Jurkat, Clone E6-1 (cell line): ENCODE measurements around the gene MAP6.

Experiments
- DNase-seq: peaks from one replicate; pipeline ENCODE4 v3.0.0-alpha.2; 2011; ENCODE audit warnings: low read depth, low spot score
- H3K4me3 ChIP-seq: 2 replicates; pipeline ENCODE4 v1.5.1; 2011; ENCODE audit warnings: mild to moderate bottlenecking, low read length, control low read depth, moderate library complexity

Gene MAP6

DNA sequence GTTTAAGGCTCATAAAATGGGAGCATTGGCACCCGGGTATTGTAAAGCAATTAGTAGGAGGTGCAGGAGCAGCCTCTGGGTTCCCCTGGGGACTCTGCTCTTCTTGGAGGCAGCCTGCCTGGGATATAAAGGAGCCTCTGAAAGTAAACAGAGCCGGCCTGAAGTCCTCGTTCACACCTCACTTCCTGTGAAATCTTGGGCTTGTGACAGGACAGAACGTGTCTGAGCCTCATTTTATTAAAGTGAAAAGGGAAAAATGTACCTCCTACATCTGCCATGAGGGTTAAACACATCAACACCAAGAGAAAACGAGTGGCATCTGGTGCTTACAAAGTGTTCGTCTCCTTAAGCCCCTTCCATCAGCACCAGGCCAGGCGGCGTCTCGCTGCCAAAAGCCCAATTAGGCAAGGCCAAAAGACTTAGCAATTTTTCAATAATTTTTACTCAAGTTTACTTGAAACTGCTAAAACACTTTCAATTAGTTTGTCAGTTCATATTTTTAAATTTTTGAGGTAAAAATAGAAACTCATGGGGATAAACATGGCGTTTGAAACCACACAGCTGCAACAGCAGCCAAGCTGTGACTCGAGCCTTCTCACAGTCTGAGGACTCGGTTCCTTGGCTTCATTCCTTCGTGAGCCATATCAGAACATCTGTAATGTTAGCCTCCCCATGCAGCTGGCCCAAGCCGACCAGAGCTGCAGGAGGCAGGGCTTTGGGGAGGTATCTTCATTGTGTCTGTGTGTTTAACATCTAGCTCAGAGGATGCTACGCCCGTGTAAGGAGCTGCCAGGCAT lies 33.6 kb downstream of the MAP6 start:
- DNase-seq: no peak
- H3K4me3 ChIP-seq: no peak overlapping the region

DNA sequence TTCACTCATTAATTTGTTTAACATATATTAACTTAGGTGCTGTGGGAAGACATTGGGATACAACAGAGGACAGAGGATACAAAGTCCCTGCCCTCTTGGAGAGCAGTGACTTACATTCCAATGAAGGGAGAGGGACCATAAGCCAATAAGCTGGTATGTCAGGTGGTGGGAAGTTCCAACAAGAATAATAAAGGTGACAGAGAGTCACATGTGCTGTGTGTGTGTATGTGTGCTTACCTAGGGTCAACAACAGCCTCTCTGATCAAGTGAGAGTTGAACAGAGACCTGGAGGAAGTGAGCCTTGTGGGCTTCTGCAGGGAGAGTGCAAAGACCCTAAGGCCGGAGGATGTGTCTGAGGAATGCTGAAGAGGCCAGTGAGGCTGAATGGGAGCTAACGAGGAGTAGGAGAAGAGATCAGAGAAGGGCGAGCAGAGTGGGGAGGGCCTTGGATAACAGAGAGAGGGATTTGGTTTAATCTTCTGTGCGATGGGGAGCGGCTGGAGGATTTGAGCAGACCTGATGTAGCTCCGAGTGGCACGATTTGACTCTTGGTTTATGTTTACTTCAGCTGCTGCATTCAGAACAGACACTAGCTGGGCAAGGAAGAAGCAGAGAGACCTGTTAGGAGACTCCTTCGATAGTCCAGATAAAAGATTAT lies 35.3 kb downstream of the MAP6 start:
- no peak overlapping the region for H3K4me3 ChIP-seq
- DNase-seq: no peak

DNA sequence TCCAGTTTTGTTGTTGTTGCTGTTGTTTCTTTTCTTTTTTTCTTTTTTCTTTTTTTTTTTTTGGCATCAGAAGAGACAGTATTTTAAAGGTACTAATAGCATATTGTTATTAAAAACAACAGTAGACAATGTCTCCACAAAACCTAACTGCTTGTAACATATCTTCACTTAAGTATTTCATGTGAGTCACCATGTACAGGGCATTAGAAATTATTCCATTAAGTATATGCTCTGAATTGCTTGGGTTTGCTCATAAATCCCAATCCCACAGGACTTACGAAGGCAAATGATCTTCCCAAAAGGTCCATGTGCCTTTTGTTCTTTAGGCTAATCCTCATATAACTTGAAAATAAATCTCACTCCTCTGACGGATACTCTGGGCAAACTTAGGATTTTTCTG lies 35.9 kb downstream of the MAP6 start:
- no peak overlapping the region for H3K4me3 ChIP-seq
- no peak for DNase-seq

DNA sequence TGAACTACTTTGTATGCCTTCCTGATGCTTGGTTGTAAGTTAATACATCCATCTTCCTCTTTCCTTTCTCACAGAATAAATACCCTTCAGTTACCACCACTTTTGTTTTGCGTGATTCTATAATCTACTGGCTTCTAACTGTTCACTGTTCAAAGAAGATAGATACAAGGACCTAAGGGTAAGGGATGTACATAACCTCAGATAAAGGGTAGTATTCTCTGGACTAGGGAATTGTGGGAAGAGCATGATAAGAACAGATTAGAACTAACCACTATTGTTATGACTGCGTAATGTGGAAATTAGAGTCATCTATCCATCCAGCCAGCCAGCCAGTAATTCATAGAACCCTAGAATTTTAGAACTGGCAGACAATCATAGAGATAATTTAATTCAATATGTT lies 36.4 kb downstream of the MAP6 start:
- no peak for DNase-seq
- H3K4me3 ChIP-seq: no peak overlapping the region

DNA sequence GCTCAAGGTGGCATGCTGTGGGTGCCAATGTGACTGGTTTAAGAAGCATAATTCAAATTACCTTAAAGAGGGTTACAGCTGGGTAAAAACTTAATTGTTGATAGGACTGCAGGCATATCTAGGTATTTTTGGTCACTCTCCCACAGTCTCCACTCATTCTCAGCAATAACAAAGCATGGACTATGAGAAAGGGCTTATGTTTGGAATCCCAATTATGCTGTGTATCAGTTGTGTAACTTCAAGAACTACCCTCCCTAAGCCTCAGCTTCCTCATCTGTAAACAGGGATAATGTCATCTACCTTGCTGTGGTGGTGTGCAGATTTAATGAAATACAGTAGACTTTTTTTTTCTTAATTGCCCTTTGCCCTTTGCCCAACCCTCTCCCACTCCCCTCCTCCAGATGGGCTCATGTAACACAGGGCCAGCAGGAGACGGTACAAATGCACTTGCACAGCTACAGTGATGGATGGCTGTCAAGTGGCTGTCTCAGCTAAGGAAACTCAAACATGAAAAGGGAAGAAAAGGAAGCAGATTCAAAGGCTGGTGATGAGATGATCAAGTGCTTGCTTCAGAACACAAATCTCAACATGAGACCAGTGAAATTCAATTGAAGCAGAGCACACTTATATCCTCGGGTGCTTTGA lies 37.6 kb downstream of the MAP6 start:
- H3K4me3 ChIP-seq: no peak overlapping the region
- no peak for DNase-seq

DNA sequence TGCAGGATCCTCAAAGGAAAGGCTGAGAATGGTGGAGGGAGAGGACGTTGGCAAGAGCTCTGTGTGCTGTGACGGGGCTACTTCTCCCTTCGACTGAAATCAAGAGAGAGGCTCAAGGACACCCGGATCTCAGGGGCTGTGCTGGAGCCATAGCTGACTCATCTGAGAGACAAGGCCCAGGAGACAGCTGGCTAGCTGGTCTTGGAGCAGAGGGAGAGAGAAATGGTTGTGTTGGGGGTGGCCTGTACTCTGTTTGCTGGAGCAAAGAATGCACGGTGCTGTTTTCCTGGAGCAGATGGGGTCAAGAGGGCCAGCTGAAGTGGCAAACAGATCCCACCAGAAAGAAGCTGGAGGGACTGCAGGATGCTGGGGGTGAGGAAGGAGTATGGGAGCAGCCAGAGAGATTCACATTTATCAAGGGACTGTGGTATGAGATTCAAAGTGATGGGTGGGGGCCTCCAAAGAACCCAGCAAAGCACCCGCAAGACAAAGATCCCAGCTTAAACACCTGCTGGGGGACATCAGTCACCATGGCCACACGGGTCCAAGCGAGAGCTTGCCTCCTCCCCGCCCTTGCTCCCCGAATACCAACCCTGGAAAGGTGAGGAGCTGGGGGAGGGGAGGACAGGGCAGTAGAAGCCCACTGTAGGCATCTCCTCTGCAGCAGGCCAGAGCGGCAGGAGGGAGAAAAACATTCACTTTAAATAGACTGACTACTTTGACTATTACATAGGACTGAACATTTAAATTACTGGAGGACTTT lies 40.8 kb downstream of the MAP6 start:
- no peak overlapping the region for H3K4me3 ChIP-seq
- DNase-seq: no peak

DNA sequence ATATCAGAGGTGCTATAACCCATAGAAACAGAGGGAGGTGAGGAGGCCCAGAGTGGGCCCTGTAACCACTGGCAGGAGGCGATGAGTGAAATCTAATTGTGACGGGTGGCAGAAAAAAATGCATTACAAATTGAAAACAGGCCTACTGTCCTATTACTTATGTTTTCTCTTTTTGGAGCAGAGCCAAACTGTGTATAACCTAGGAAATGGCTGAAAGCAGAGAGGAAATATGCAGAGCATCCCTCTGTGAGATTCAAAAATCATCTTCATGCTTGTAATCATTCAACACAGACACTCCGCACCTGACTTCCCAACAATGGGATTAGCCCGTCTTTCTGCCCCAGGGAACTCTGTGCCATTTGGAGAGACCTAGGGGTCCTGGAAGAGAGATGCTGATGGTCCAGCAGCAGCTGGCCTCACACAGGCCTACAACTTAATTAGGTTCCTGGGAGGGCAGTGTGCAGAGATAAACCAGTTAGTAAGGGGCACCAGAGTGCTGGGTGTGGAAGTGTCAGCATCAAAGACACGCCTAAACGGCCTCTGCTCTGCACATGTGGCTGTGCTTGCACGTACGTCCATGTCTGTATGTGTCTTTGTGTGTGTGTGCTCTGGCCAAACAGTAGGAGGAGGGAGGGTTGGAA lies 41.8 kb downstream of the MAP6 start:
- DNase-seq: no peak
- H3K4me3 ChIP-seq: no peak overlapping the region

DNA sequence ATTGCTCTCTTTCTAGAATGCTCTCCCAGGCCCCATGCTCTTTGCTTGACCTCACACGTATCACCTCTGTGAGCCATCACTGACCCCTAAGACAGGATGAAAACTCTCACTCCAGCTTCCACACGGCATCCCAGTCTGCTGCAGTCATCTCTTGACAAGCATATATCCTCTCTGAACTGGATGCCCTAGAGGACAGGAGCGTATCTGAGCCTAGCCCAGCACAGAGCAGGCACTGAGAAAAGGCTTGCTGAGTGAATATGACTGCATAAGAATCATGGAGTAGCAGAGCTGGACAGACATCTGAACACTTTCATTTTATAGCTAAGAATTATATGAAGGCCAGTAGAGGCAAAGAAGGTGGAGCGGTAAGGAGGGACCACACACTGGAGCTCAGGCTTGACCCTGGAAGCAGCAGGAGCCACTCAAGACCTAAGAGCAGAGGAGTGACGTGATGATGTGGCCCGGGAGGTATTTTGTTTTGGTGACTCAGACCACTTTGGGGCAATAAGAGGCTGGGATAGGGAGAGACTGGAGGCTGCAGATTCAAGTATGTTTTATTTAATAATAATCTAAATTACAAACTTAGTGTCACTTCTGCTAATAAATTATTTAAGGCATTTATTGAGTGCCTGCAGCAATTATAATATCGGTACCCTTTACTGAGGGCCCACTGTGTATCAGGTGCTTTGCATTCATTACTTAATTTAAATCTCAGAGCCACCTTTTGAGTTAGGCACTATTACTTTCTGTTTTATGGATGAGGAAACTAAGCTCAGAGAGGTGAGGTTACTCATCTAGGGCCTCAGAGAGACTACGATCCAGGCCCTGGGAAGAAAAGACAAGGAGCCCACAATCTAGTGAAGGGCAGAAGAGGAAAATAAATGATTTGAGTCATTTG lies 42.6 kb downstream of the MAP6 start:
- DNase-seq: no peak
- H3K4me3 ChIP-seq: no peak overlapping the region

DNA sequence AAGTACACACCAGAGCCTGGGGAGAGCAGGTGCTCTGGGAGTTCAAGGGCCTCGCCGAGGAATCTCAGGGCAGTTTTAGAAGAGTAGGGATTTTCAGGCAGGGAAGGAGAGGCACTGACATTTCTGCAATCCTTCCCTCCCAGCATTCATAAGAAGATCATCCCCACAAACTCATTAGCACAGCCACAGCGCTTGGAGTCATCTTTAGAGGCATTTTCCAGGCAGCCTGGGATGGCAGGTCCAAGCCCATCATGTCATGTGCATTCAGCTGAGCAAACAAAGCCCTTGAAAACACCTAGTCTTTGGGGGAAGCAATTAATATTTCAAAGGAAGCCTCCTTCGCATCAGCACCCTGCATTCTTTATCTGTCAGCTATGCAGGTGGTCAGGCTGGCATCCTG lies 43.8 kb downstream of the MAP6 start:
- H3K4me3 ChIP-seq: no peak overlapping the region
- no peak for DNase-seq

DNA sequence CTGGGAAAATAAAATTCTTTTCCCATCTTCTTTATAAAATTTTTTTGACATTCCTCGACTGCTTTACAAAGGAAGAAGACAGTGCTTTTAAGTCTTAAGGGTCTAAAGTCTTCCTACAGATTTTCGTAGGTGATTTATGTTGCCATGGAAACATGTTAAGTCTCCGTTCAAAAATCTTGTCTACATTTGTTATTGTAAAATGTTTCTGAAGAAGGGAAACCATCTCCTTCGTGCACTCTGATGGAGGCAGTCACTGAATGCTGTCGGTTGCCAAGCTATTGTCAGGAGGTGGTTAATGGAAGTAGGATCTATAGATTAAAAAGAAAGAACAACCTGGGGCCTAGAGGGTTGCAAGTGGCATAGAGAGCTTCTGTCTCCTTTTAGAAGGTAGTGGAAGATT lies 52.6 kb downstream of the MAP6 start:
- H3K4me3 ChIP-seq: no peak overlapping the region
- no peak for DNase-seq

DNA sequence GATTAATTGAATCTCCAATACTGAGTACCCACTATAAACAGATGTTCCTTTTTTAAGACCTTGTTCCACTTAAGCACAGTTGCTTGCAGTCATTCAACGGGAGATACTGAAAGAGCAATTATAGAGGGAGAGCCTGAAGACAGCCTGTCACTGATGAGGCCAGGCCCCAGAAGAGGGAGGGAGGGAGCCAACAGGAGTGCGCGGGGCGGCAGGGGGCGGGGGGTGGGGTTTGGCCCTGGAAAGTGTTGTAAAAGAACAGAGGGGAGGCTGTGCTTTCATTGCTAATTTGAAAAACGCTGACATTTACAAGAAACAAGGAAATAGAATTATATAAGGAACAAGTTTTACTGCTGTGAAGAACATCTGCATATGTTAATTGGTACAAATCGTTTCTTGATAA lies 53.1 kb downstream of the MAP6 start:
- no peak for DNase-seq
- no peak overlapping the region for H3K4me3 ChIP-seq

DNA sequence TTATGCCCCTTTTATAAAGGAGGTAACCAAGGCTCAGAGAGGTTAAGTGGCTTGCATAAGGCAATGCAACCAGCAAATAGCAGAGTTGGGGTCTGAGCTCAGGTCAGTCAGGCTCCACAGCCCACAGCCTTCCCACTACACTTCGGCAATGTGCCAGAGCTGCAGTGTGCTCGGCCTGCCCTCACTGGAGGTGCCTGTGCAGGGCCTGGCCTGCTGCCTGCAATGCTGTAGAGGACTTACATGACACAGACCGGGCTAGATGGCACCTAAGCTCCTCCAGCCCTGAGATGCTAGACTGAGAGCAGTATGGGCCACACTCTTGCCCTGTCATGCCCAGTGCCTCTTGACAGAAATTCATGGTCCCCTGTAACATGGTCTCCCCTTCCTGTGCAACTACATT lies 57.0 kb downstream of the MAP6 start:
- no peak overlapping the region for H3K4me3 ChIP-seq
- DNase-seq: no peak

DNA sequence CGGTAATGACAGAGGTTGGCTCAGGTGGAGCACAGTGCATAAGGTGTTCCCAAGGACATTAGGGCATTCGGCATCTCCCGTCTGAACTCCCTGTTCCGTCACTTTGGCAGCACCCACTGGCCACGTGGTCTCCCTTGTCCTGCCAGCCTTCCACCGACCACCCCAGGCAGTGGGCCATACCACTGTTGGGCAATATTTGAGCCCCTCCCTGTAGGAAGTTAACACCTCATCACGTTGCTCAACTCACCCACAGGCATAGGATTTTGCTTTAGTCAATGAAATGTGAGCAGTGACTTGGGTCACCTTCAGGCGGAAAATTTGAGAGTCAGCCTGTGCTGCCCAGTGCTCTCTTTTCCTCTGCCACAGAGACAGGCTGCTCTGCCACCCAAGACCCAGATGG lies 62.7 kb downstream of the MAP6 start:
- no peak for DNase-seq
- H3K4me3 ChIP-seq: no peak overlapping the region

DNA sequence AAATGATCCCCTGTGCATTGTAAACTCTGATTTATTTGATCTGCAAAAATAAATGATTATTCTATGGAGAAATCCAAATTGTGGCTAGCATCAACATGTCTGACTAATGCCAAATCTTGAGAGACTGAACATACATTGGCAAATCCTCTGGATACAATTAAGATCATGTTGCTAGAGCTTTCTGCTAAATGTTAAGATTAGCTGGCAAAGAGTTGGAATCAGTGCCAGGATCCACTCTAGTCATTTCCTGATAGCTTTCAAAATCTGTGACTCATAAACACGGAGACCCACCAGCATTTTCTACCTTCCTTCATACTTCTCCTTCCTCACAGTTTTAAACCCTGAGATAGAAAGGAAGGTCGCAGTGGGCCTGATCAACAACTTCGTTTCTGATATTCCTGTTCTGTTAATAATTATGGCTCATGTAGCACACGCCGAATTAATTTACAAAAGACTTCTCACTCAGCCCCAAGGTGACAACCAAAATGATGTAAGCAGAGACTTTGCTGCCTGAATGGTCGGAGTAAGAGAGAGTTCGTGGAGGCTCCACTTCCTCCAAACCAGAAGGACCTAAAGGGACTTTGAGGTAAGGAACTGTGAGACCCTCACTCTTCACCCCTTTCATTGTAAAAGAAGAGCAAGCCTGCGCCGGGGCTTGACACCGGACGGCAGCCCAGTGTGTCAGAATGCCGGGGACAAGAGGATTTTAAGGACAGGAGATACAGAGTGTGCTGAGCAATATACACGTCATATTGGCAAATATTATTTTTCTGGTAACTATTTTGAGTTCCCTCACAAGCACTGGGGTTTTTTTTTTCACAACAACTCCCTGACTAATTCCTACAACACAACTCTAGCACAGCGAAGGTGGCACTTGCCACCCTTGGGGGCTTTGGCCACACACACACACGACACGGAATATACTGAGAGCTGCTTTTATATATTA lies 64.8 kb downstream of the MAP6 start:
- no peak overlapping the region for H3K4me3 ChIP-seq
- no peak for DNase-seq

DNA sequence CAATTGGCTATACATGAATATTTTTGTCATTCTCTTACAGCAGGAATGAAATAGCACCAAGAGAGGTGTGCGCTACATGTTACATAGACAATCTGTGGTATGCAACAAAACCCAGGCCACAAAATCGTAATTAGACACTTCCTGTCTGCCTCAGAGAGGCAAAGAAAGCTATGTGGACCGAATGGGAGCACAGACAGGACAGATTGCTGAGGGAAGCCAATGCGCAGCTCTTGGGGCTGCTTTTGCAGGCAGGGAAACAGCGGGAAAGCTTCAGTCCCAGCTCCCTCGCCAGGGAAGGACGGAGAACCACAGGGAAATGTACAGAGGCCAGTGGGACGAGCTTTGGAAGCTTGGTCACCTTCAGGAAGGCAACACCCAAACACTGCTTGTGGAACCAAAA lies 65.9 kb downstream of the MAP6 start:
- H3K4me3 ChIP-seq: no peak overlapping the region
- DNase-seq: no peak

DNA sequence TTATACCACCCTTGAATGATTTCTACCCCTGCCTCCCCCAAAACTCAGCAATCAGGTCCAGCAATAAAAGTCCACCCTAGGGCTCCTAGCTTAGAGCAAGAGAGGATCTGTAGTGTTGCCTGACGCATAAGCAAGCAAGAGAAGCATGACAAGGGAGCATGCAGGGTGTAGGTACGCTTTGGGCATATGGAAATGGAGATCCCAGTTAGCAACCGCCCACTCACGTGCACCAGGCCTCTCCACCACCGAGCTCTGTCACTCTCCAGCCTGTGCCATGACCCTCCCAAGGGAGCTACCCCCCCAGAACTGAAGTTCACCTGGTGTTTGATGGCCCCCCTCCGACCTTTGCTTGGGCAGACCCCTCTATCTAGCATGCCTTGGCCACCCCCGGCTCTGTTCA lies 67.3 kb downstream of the MAP6 start:
- no peak overlapping the region for H3K4me3 ChIP-seq
- DNase-seq: no peak

DNA sequence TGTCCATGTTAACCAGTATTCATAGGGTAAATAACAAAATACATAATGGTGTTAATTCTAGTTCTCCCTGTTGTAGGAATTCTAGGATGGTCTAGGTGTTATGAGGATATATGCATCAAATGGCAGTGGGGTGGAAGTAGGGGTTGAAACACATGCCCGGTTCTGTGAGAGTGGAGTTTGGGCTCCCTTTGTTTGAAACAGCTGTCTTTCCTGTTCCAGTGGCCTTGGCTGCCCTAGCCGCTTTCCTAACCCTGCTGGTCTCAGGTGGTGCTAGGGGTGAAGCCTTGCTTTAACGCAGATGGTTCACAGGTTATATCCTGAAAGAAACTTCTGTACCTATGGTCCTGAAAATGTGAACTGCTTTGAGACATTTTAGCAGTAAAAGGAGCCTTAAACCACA lies 68.5 kb downstream of the MAP6 start:
- no peak for DNase-seq
- H3K4me3 ChIP-seq: no peak overlapping the region
